Measurements from ENCODE around the gene DIAPH2. TPM values are rescaled to one million over a fixed set of nuclear protein-coding genes. Genes with fewer than 3 reads are reported as not detected.

Gene DIAPH2
- total and polyA plus RNA-seq, 2 experiments from 2014 or later = 16.2 to 56.6 TPM

- ATAC-seq (no peak), DNase-seq (ENCODE audit: low spot score) (no peak)
- no peaks in the 10 kb centered on the region for H3K9me2 ChIP-seq (ENCODE audit: insufficient read depth)
- H2AFZ ChIP-seq = no peak overlapping the region
- no peak for TF ChIP-seq POLR2AphosphoS5 (IDR thresholded peaks at IDR 0.05; ENCODE audit: low read depth)
- TF ChIP-seq CREB1 (CRISPR knock-in tag; IDR thresholded peaks at IDR 0.05; ENCODE audit: low read depth) = no peak
- no peak for TF ChIP-seq JUNB (IDR thresholded peaks at IDR 0.05; ENCODE audit: unreplicated experiment)
- no peak for TF ChIP-seq ZNF331 (CRISPR knock-in tag; IDR thresholded peaks at IDR 0.05; ENCODE audit: low read depth)
- no peak for TF ChIP-seq NANOG (IDR thresholded peaks at IDR 0.05; ENCODE audit: borderline replicate concordance)
- no peak for TF ChIP-seq EZH2phosphoT487 (IDR thresholded peaks at IDR 0.05; ENCODE audit: unreplicated experiment)
- no peak for TF ChIP-seq ZNF462 (CRISPR knock-in tag; IDR thresholded peaks at IDR 0.05)
- TF ChIP-seq ETS1 (IDR thresholded peaks at IDR 0.05) = no peak
- no peak for TF ChIP-seq STAT1 (IDR thresholded peaks at IDR 0.05; ENCODE audit: unreplicated experiment)
- TF ChIP-seq REST (IDR thresholded peaks at IDR 0.05; ENCODE audit: unreplicated experiment) = no peak
- no peak for TF ChIP-seq EZH2 (IDR thresholded peaks at IDR 0.05; ENCODE audit: low read depth, unreplicated experiment)
- no peak for TF ChIP-seq ZNF114 (CRISPR knock-in tag; IDR thresholded peaks at IDR 0.05)
- TF ChIP-seq CTCF (conservative IDR thresholded peaks at IDR 0.05; ENCODE audit: low read depth in 2 of 2) = no peak
- H3F3A ChIP-seq (replicated peaks; ENCODE audit: low read depth) = no peaks in the 10 kb centered on the region
- no peaks in the 10 kb centered on the region for H3K36me3 ChIP-seq (ENCODE audit: insufficient read depth)
- H3K79me2 ChIP-seq (replicated peaks; ENCODE audit: insufficient read depth) = no peaks in the 10 kb centered on the region
- H4K20me1 ChIP-seq (replicated peaks; ENCODE audit: insufficient read depth) = no peaks in the 10 kb centered on the region
- Mint-ChIP-seq H3K36me3 (ENCODE audit: low read depth) (no peaks in the 10 kb centered on the region), H3K4me1 (peaks cover 5% of the 10 kb centered on the region), H3K27ac (no peak overlapping the region), H3K9me3 (no peaks in the 10 kb centered on the region), H3K27me3 (ENCODE audit: insufficient read depth, low read depth, poor library complexity) (no peaks in the 10 kb centered on the region), H3K4me3 (no peak overlapping the region)
- H3K4me2 ChIP-seq = no peak overlapping the region
- H3K27ac ChIP-seq (ENCODE audit: low read depth) = no peak overlapping the region
- no peak overlapping the region for H3K4me3 ChIP-seq
- H3K4me1 ChIP-seq (ENCODE audit: insufficient read depth) = peaks cover 8% of the 10 kb centered on the region; the same call in 1 of the 2 replicates
- no peaks in the 10 kb centered on the region for H3K27me3 ChIP-seq (ENCODE audit: insufficient read depth)
Measured at GRCh38 chrX:97089116-97089515, 404.5 kb downstream of the DIAPH2 start.

All from GM23338 (cell line).